Epidermal melanocyte (primary cell): ENCODE results near the gene RRP12.

Source experiments
- DNase-seq: peaks from one replicate; pipeline ENCODE4 v3.0.0; 2011; ENCODE audit warnings: low spot score; ENCODE audit not compliant: insufficient read length

RRP12 gene

GRCh38 chr10:97336006-97336405, 65.1 kb downstream of the RRP12 start:
- DNase-seq, result no peak

- no peak for DNase-seq
These were observed 65.9 kb downstream of the RRP12 start for GRCh38 chr10:97335188-97335619.

GRCh38 chr10:97334370-97335175, 66.6 kb downstream of the RRP12 start, which contains the start of gene FRAT2:
TSS of gene FRAT2 (minus strand) at chr10:97334729. CDS start at chr10:97334572, 157 bp downstream.
- DNase-seq, result peak; percentile 94

GRCh38 chr10:97333601-97334369, 67.4 kb downstream of the RRP12 start:
- DNase-seq, result peak; percentile 26

GRCh38 chr10:97333351-97333600, 67.9 kb downstream of the RRP12 start:
- DNase-seq, result no peak

DNA sequence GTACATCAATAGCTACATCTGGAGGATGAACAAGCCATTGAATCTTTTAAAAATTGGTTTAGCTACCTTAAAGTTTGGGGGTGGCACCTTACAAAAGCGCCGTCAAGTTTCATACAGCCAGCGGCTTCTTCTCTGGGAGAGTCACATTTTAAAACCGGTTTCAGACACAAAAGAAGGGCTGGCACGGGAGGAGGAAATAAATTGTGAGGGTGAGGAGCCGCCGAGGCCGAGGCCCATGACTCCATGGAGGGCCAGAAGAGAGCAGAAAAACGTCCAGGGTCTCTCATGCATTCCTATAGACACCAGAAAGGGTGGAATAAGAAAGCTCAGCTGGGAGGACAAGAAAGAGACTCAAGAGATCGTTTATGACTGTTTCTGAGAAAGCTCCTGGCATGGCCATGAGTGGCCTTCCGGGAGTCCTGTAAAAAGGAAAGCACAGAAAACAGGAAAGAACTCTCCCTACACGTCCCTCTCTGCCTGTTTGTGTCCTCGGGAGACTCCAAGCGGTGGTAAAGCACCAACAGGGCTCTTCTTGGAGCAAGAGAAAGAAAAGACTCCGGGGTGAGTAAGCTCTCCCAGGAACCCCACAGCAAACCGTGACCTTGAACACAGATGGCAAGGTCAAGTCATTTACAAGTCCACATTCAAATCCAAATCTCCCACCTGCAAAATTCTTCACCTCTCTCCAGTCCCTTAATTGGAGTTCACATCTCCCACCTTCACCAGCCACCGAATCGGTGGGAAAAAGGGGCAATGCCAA, 68.4 kb downstream of the RRP12 start:
- DNase-seq, result peak; percentile 80

- DNase-seq, result no peak
These were observed 69.9 kb downstream of the RRP12 start for GRCh38 chr10:97331153-97331703.

- no peak for DNase-seq
These were observed 71.4 kb downstream of the RRP12 start for GRCh38 chr10:97329766-97330165.

DNA sequence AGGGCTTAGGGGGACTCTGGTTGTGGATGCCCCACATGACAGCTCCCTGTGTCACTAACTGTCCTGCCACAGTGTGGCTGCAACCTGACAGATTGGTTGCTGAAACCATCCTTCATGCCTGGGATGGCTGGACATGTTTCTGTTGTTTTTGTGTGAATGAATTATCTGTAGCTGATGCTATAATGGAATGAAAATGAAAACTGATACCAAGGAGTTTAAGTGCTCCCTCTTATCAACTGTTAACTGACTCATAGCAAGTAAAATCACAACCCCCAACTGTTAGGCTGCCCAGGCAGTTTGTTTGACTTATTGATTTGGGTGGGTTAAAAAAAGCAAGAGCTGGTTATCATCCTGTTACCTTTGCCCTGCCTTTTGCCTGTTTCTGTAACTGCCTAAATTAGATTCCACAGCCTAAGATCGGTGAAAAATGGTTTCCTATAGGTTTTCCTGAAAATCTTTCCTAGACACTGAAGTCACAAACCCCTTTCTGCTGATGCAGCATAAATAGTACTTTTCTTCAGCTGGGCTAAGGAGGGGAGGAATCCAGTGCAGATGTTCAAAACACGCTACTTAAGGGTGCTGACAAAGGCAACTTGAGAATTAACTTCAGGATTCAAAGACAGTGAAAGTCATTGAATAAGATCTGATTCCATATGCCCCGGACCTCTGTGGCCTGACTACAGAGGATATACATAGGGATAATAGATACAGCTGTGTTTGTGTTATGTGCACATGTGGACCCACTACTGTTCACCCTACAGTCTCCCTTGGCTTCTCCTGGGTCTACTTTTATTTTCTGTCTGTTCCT, 72.3 kb downstream of the RRP12 start:
- no peak for DNase-seq

GRCh38 chr10:97327348-97328294, 73.5 kb downstream of the RRP12 start:
- no peak for DNase-seq

GRCh38 chr10:97325754-97326153, 75.4 kb downstream of the RRP12 start:
- no peak for DNase-seq

GRCh38 chr10:97323501-97323900, 77.6 kb downstream of the RRP12 start:
- no peak for DNase-seq

DNA sequence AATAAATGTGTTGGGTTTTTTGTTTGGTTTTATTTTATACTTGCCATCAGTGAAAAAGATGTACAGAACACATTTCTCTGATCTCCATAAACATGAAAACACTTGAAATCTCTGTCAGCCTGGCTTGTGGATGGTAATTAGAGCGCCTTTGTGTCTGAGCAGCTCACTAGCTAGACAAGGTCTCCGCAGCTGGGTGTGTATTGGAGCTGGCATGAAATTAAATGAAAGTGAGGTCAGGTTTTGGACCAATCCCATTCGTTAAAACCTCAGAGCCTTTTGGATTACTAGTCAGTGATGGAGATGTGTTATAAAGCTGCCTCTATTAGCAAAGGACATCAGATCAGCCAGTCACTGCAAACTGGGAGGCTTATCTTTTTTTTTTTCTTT, 79.3 kb downstream of the RRP12 start:
- no peak for DNase-seq

GRCh38 chr10:97321032-97321803, 79.9 kb downstream of the RRP12 start:
- no peak for DNase-seq

- DNase-seq, result no peak
These were observed 80.6 kb downstream of the RRP12 start for GRCh38 chr10:97320480-97321031.

GRCh38 chr10:97319671-97320479, 81.3 kb downstream of the RRP12 start:
- no peak for DNase-seq

DNA sequence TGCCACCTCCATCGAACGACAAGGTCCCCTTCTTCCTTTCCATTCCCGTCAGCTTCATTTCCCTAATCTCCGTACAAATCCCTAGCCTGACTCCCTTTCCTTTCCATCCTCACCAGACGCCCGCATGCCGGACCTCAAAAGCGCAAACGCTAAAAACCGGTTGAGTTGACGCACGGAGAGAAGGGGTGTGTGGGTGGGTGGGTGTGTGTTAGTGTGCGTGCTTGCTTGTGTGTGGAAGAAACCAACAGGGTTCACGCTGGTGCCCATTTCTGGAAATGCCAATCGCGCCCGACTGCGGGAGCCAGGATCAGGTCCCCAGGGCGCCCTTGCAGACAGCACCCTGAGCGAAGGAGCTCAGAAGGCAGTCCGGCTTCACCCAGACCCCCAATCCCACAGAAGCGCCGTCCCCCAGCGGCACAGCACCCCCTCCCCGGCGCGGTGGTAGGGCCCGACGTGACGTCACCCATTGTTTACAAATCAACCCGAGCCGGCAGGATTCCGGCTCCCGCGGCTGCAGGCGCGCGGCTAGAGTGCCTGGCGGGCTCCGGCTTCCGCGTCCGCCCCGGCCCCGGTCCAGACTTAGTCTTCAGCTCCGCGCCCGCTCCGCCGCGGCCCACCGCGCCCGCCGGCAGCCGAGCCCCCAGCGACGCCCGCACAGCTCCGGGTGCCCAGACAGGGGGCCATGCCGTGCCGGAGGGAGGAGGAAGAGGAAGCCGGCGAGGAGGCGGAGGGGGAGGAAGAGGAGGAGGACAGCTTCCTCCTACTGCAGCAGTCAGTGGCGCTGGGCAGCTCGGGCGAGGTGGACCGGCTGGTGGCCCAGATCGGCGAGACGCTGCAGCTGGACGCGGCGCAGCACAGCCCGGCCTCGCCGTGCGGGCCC, 82.1 kb downstream of the RRP12 start, which contains the start of gene FRAT1:
TSS of gene FRAT1 (plus strand) at position 500 of the 880 bp plus-strand sequence. CDS start at position 683, 183 bp downstream.
- DNase-seq, result peak; percentile 72
